GM21447 (cell line): Measurements from ENCODE around the gene LYPD6.
A peak's percentile ranks its signal among the peaks of the same experiment; 100 is the strongest.

ENCODE experiments used
- ATAC-seq: cut with Tn5 transposase; IDR thresholded peaks from one replicate; pipeline ENCODE4 v1.9.1; 2021; ENCODE audit not compliant: unreplicated experiment

LYPD6 gene

DNA sequence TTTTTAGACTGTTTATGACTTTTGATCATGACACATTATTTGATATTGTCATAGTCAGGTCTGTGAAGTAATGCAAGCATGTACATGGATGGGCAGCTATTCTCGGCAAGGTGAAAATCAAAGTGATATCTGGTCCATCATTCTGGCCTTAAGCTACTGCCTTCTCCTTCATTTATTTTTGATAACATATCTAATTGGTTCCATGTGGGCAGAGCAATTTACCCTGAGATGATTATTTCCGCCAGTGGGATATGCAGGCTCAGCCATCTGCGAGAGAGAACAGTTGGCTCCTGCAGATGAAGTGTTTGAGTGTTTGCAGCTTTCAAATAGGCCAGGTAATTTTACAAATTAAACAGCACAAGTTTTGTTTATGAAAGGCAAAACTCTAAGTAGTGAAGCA, 116.4 kb downstream of the LYPD6 start:
- no peak for ATAC-seq

DNA sequence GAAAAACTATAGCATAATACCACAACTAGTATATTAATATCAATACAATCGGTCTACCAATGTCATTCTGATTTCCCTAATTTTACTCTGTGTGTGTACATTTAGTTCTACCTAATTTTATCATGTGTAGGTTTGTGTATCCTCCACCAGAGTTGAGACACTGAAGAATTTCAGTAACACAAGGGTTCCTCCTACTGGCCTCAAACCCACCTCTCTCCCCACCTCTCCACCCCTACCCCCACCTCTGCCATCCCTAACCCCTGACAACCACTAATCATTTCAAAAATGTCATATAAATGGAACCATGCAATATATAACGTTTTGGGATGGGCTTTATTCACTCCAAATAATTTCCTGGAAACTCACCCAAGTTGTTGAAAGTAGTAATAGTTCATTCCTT, 117.9 kb downstream of the LYPD6 start:
- ATAC-seq: no peak

DNA sequence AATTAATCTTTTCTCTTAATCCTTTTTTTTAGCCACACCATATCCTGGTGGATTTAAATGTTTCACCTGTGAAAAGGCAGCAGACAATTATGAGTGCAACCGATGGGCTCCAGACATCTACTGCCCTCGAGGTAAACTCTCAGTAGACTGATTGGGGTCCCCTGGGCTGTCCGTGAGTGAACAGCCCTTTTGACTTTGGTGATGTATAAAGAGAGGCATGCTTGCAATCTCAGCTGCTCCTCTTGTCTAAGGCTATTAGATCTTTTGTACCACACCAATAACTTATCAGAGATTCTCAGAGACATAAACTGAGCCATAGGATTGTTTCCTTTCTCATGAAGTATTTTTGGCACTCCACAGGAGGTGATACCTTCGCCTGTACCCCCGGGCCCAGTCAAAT, 118.6 kb downstream of the LYPD6 start:
- ATAC-seq: no peak

DNA sequence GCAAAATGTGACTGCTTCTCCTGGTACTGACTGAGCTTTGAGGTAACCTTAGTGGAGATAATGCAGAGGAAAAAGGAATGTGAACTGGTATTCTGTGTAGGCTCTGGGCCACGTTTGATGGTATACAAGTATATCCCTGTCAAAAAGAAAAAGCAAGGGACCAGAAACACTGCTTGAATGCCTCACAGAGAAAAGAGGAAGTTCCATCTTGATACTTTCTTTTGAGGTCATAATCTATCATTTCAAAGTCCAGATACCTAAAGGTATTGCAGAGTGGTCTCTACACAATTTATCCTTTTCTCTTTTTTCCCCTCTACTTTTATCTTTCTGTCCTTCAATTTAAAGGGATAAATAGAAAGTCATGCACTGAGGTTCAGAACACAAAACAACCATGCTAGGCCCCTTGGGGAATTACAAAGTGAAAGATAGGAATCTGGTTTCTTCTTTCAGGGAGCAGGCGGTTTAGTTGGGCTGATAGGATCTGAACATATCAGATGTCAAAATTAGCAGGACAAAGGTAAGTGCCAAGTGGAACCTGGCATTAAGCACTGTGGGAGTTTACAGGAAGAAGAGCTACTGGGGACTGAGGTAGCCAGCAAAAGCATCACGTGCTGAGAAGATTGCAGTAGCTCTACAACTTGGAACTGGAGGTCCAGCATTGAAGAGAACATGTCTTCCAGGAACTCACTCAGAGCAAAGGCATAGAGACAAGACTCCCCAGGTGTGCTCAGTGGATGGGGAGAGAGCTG, 121.2 kb downstream of the LYPD6 start:
- no peak for ATAC-seq

DNA sequence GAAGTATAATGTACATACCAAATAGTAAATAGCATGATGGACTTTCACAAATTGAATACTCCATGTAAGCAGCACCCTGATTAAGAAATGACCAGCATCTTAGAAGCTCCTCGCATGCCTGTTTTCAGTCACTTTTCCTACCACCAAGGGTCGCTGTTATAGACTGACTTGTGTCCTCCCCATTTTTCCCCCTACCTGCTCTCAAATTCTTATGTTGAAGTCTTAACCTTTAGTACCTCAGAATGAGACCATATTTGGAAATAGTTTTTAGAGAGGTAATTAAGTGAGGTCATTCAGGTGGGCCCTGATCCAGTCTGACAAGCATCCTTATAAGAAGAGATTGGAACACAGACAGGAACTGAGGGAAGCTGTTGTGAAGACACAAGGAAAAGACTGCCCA, 125.9 kb downstream of the LYPD6 start:
- no peak for ATAC-seq

- ATAC-seq: no peak
These were observed 128.1 kb downstream of the LYPD6 start for GRCh38 chr2:149458502-149458901.

DNA sequence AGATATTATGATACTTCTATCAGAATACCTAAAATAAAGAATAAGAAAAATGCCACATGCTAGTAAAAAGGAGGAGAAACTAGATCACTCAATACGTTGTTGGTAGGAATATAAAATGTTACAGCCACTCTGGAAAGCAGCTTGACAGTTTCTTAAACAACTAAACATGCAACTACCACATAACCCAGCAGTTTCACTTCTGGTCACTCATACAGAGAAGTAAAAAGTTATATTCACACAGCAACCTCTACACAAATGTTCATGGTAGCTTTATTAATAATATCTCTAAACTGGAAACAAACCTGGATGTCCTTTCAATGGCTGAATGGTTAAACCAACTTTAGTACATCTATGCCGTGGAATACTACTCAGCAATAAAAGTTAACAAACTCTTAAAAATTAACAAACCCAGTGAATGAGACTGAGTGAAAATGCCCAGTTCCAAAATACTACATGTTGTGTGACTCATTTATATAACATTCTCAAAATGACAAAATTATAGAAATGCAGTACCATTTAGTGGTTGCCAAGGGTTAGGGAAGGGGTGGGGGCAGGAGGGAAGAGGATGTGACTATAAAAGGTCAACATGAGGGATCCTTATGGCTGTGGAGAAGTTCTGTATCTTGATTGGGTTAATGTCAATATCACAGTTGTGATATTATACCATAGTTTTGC, 133.1 kb downstream of the LYPD6 start:
- ATAC-seq: peak; percentile 94

GRCh38 chr2:149464396-149464795, 134.0 kb downstream of the LYPD6 start:
- no peak for ATAC-seq

- ATAC-seq: no peak
These were observed 135.5 kb downstream of the LYPD6 start for GRCh38 chr2:149465873-149466272.

GRCh38 chr2:149466635-149467034, 136.2 kb downstream of the LYPD6 start:
- ATAC-seq: no peak

- ATAC-seq: no peak
These were observed 137.0 kb downstream of the LYPD6 start for GRCh38 chr2:149467436-149467835.

DNA sequence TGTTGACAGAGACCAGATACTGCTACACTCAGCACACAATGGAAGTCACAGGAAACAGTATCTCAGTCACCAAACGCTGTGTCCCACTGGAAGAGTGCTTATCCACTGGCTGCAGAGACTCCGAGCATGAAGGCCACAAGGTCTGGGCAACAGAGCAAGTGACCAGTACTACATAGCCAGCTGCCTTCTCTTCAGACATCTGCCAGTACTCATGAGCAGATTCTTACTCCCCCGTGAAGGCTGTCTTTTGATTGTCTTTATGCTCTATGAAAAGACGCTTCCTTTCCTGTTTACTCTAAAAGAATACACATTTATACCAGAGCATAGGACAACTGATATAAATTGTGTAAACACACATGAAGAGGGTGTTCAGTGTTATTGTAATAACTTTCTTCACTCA, 138.2 kb downstream of the LYPD6 start:
- ATAC-seq: no peak

- no peak for ATAC-seq
These were observed 139.7 kb downstream of the LYPD6 start for GRCh38 chr2:149470046-149470445.

- ATAC-seq: no peak
These were observed 142.0 kb downstream of the LYPD6 start for GRCh38 chr2:149472413-149472812.

DNA sequence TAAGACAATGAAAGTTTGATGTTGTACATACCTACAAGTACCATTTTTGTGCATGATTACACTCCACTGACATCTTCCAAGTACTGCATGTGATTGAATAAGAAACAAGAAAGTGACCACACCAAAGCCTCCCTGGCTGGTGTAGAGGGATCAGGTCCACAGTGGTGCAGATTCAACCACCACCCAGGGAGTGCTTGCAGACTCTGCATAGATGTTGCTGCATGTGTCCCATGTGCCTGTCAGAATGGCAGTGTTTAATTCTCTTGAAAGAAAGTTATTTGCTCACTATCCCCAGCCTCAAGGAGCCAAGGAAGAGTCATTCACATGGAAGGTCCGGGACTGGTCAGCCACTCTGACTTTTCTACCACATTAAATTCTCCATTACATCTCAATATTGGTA, 142.7 kb downstream of the LYPD6 start:
- no peak for ATAC-seq

DNA sequence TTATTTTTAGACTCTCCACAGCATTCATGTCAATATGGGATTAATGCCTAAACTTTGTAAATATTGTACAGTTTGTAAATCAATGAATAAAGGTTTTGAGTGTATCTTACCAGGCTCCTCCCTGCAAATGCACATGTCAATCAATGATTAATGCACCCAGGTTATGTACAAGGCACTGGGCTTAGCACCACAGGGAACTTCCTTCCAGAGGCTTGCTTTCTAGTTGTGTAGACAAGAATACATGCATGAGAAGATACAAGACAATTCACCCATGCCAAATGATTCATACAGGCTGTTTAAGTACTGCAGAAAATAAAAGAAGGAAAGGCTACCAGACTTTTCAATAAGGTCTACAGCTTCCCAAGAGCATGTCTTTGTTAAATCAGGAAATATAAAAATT, 143.1 kb downstream of the LYPD6 start:
- no peak for ATAC-seq

DNA sequence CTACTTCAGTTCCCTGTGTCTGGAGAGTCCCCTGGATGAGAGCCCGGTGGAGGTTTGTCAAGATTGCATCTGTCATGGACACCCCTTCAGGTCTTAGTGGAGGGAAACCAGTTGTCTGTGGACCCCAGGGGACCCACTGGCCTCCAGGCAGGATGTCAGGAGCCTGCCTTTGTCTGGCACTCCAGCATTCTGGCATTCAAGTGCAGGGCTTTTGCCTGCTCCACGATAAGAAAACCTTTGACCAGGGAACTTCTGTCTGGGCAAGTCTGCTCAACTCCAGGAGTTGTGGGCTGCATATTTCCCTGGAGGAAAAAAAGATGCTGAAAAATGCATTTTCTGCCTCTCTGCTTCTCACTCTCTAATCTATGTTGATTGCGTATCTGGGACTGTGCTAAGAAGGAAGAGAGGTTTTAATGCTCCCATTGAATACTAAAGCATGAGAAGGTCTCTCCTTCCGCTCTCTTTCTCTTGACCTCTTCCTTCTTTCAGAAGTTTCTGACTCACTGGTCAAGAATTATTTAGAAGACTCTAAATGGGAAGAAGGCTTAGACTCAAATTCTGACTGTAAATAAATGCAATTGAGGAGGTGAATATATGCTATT, 152.7 kb downstream of the LYPD6 start:
- no peak for ATAC-seq

DNA sequence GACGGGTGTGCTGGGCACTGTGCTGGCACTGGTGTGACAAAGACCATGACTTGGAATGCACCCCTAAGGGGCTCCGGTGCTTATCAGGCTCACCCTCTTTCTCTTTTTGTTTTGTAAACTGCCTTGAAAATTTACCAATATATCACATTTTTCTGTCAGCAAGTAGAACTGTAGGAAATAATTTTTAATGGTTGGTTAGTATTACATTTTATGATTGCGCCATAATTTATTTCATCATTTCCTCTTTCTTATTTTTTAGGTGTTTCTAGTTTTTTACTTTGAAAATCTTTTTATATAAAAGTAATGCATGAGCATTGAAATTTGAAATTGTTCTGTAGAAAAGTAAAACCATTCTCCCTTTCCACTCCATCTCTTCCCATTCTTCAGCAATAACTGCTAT, 156.3 kb downstream of the LYPD6 start:
- no peak for ATAC-seq

DNA sequence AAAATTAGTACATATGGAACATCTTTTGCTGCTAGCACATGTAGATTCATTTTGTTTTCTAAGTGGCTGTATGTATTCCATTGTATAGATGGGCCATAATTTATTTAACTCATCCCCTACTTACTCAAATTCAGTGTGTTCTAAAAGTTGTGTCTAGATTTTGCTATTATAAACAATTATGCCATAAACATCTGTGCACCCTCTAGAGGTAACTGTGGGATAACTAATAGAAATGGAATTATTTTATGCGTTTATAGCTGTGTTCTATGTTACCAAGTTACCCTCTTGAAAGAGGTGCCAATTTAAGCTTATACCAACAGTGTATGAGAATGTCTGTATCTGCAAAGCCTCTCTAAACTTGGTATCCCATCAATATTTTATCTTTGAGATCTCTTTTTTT, 156.8 kb downstream of the LYPD6 start:
- ATAC-seq: no peak

DNA sequence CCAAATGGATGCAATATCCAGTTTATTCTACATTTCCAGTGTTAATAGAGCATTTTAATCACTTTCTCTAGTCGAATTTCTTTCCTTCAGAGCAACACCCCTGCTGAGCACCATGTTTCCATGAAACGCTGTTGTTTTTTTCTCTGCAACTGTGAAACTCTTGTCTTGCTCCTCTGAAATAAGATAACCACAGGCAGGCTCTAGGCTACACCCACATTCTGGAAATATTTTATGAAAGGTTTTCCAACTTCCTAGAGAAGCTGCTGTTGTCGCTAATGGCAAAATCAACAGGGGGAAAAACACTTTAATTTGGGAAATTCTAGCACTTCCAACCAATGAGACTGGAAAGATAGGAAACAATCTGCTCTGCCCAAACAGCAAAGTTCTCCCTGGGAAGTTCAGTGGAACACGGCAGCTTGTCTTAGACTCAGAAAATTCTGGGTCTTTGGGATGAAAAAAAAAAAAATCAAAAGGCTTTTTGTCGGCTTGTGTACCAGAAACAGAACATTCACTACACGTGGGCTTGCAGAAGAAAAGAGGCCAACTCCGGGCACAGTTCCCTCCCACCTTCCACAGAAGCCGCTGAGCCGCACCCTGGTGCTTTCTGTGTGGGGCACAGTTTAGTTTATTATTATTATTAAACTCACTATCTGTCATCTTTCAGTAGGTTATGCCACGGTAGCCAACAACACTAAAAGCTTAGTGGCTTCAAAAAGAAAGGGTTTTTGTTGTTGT, 158.5 kb downstream of the LYPD6 start:
- ATAC-seq: no peak

- ATAC-seq: no peak
These were observed 159.1 kb downstream of the LYPD6 start for GRCh38 chr2:149489452-149489851.

DNA sequence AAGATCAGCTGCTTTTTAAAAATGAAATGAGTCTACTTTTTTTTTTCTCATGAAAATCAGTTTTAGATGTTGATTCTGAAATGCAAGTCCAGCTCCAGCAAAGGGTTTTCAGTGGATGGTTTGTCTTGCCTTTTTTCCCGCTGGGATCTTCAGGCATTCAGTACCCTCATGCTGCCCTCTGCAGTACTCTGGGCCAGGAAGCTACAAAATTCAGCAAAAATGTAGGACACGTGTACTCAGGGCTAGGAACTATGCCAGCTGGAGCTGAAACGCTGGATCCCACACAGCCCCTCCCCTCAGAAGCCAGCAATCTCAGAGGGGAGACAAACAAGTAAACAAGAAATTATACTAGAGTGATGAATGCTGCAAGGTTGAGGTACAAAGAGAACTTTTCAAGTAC, 159.9 kb downstream of the LYPD6 start:
- ATAC-seq: no peak
